Stomach (tissue), 9 donors: ENCODE results near the gene VCPKMT. TPM values are rescaled to one million over a fixed set of nuclear protein-coding genes. Genes with fewer than 3 reads are reported as not detected.

Experiments
- DNase-seq, 2 donors: peaks; one replicate each; pipeline versions ENCODE4 v3.0.0 to v3.0.0-alpha.2; 2013 to 2019
- H3K27ac ChIP-seq, 5 donors: fragments of 200-600 bp in 4 of 5; sonication (generic) in 4 of 5; one replicate each; pipeline ENCODE4 v1.5.1; 2013 to 2019; ENCODE audit warnings: mild to moderate bottlenecking in 1 of 5, moderate library complexity in 1 of 5
- H3K27me3 ChIP-seq, 3 donors: fragments of 200-600 bp; sonication (generic); one replicate each; pipeline ENCODE4 v1.5.1; 2017 to 2019; ENCODE audit warnings: mixed run types in 1 of 3
- H3K36me3 ChIP-seq, 4 donors: fragments of 200-600 bp; sonication (generic); 1 replicate in 3 of 4; 2 replicates in 1 of 4; pipeline ENCODE4 v1.5.1; 2016 to 2019
- H3K4me1 ChIP-seq, 4 donors: fragments of 200-600 bp; sonication (generic); one replicate each; pipeline ENCODE4 v1.5.1; 2016 to 2019
- H3K4me3 ChIP-seq, 4 donors: fragments of 200-600 bp; sonication (generic) in 3 of 4; one replicate each; pipeline ENCODE4 v1.5.1; 2016 to 2019; ENCODE audit warnings: mild to moderate bottlenecking in 1 of 4
- H3K9me3 ChIP-seq, 4 donors: fragments of 200-600 bp; sonication (generic); one replicate each; pipeline ENCODE4 v1.5.1; 2016 to 2019
- CTCF ChIP-seq, 7 experiments: fragments of 450-650 bp in 4 of 7; fragments of 200-600 bp in 3 of 7; sonication (generic) in 3 of 7; IDR thresholded peaks; one replicate each; pipeline ENCODE4 v1.5.1; 2016 to 2019; ENCODE audit warnings: antibody characterized with exemption in 7 of 7, control low read depth in 2 of 7, mild to moderate bottlenecking in 1 of 7
- EP300 ChIP-seq: sonication (generic); formaldehyde crosslinking; IDR thresholded peaks from one replicate; pipeline ENCODE4 v1.6.1; 2017; ENCODE audit warnings: antibody characterized with exemption
- POLR2A ChIP-seq, 4 donors: fragments of 450-650 bp; IDR thresholded peaks; one replicate each; pipeline ENCODE4 v1.6.1; 2016; ENCODE audit warnings: antibody characterized with exemption in 4 of 4, control low read depth in 2 of 4, mild to moderate bottlenecking in 1 of 4, moderate library complexity in 1 of 4
- POLR2AphosphoS5 ChIP-seq, 3 donors: sonication (generic); formaldehyde crosslinking; IDR thresholded peaks; one replicate each; pipeline ENCODE4 v1.6.1; 2016; ENCODE audit warnings: antibody characterized with exemption in 3 of 3
- WGBS, 5 donors: extraction: QIAGEN DNeasy Blood & Tissue Kit in 3 of 5; methylation state at CpG; one replicate each; pipeline versions ENCODE4 v1.1.5 to v1.1.7; 2013 to 2018; 5-methylcytosine and 5-hydroxymethylcytosine counted together
- intact Hi-C: fragments of 100-400 bp; cut with DNase I; formaldehyde crosslinking; loops from one replicate; pipeline ENCODE4 v1.15.1; 2023; ENCODE audit warnings: low total_unique reads
- polyA plus RNA-seq, 3 donors: library from polyadenylated mRNA; stranded (reverse); fragments of 200-250 nt; gene quantifications; one replicate each; pipeline ENCODE4 v1.2.3, GENCODE V29; 2013
- total RNA-seq, 5 donors: library from RNA; depleted of rRNA; stranded (reverse); fragments of >200 nt; gene quantifications; one replicate each; pipeline versions ENCODE4 v1.1.0 to v1.2.3, GENCODE V29; 2014 to 2016
- donor health status: healthy with polysubstance abuse.
- donor health status: Bipolar disorder and iron deficiency.
- donor health status: healthy.

The VCPKMT gene
- total and polyA plus RNA-seq, 8 donors = 1.3 to 11.6 (median 4.9) TPM; not detected in 1

- no peak overlapping the region for H3K4me3 ChIP-seq
- no peak for TF ChIP-seq EP300
- no peak for TF ChIP-seq POLR2A (IDR thresholded peaks at IDR 0.05)
- no peak for TF ChIP-seq CTCF (IDR thresholded peaks at IDR 0.05)
- TF ChIP-seq POLR2AphosphoS5 (IDR thresholded peaks at IDR 0.05) = no peak
- DNase-seq = no peak
- H3K4me1 ChIP-seq = no peaks in the 10 kb centered on the region
- no peak overlapping the region for H3K27ac ChIP-seq
- peaks cover 0 to 3% (median 0%) of the 10 kb centered on the region in 4 donors for H3K36me3 ChIP-seq
- intact Hi-C loops = no loop called here
- H3K27me3 ChIP-seq = no peaks in the 10 kb centered on the region
- WGBS, 5 donors = 88 to 96% (median 93%) methylated on average over 11 of the region's 11 CpGs
- H3K9me3 ChIP-seq = no peaks in the 10 kb centered on the region
These were observed 22.2 kb downstream of the VCPKMT start for GRCh38 chr14:50094056-50094755.

- 38 to 82% (median 63%) methylated on average over 1 to 2 of the region's 2 CpGs for WGBS, 5 donors
- TF ChIP-seq POLR2A (IDR thresholded peaks at IDR 0.05) (no peak), POLR2AphosphoS5 (IDR thresholded peaks at IDR 0.05) (no peak), CTCF (IDR thresholded peaks at IDR 0.05) (no peak)
- DNase-seq = no peak
- no peaks in the 10 kb centered on the region for H3K27me3 ChIP-seq
- intact Hi-C loops = no loop called here
- H3K4me1 ChIP-seq = no peaks in the 10 kb centered on the region
- H3K27ac ChIP-seq = no peak overlapping the region
- no peak overlapping the region for H3K4me3 ChIP-seq
- H3K36me3 ChIP-seq = peaks cover 0 to 3% (median 0%) of the 10 kb centered on the region in 4 donors
- H3K9me3 ChIP-seq = no peaks in the 10 kb centered on the region
These were observed 22.9 kb downstream of the VCPKMT start for GRCh38 chr14:50093496-50093895.

GRCh38 chr14:50092006-50092555 is 24.3 kb downstream of the VCPKMT start:
- H3K36me3 ChIP-seq = peaks cover 0 to 3% (median 0%) of the 10 kb centered on the region in 4 donors
- H3K9me3 ChIP-seq = no peaks in the 10 kb centered on the region
- no peak for TF ChIP-seq POLR2A (IDR thresholded peaks at IDR 0.05)
- TF ChIP-seq POLR2AphosphoS5 (IDR thresholded peaks at IDR 0.05) = no peak
- WGBS, 5 donors = 83 to 89% (median 85%) methylated on average over 6 of the region's 6 CpGs
- no peak for DNase-seq
- H3K4me1 ChIP-seq = peaks cover 0 to 6% (median 0%) of the 10 kb centered on the region in 4 donors
- H3K27me3 ChIP-seq = no peaks in the 10 kb centered on the region
- intact Hi-C loops = no loop called here
- H3K4me3 ChIP-seq = no peak overlapping the region
- no peak overlapping the region for H3K27ac ChIP-seq

- WGBS, 5 donors = 82 to 89% (median 86%) methylated on average over 5 to 7 of the region's 7 CpGs
- H3K27ac ChIP-seq = no peak overlapping the region
These were observed 25.0 kb downstream of the VCPKMT start for GRCh38 chr14:50091240-50091913.

More at GRCh38 chr14:50091240-50091913, 25.0 kb downstream of the VCPKMT start:
- intact Hi-C loops = no loop called here
- Histone ChIP-seq H3K9me3 (no peaks in the 10 kb centered on the region), H3K27me3 (no peaks in the 10 kb centered on the region), H3K4me1 (peaks cover 0 to 6% (median 0%) of the 10 kb centered on the region in 4 donors), H3K4me3 (no peak overlapping the region), H3K36me3 (peaks cover 0 to 3% (median 0%) of the 10 kb centered on the region in 4 donors)
- DNase-seq = no peak
- TF ChIP-seq CTCF (IDR thresholded peaks at IDR 0.05) = no peak
- TF ChIP-seq POLR2A (IDR thresholded peaks at IDR 0.05) = no peak
- no peak for TF ChIP-seq EP300
- no peak for TF ChIP-seq POLR2AphosphoS5 (IDR thresholded peaks at IDR 0.05)
